Measurements from ENCODE around the gene SPATS2L. TPM values are rescaled to one million over a fixed set of nuclear protein-coding genes. Genes with fewer than 3 reads are reported as not detected.

Gene SPATS2L
- polyA plus RNA-seq, 2 of the 4 experiments (the other 2 are of a cell fraction): 85.2 to 202 TPM

GRCh38 chr2:200267350-200267749 lies 39.1 kb upstream of the SPATS2L start:
- no peak overlapping the region for H3K27ac ChIP-seq
- H3K4me3 ChIP-seq: no peak overlapping the region
- H3K4me2 ChIP-seq: no peak overlapping the region
- DNase-seq (ENCODE audit: low read depth in 1 of 2, low spot score in 1 of 2): no peak
- WGBS (ENCODE audit: missing lambda C conversion rate): 86% methylated on average over 2 of the region's 2 CpGs
- H3K4me1 ChIP-seq: no peaks in the 10 kb centered on the region
- TF ChIP-seq BHLHE40 (IDR thresholded peaks at IDR 0.05; ENCODE audit: low read depth, low read length) (no peak), CBX2 (IDR thresholded peaks at IDR 0.05; ENCODE audit: borderline replicate concordance, low read depth) (no peak), CHD4 (IDR thresholded peaks at IDR 0.05; ENCODE audit: borderline replicate concordance) (no peak), E2F6 (IDR thresholded peaks at IDR 0.05; ENCODE audit: borderline replicate concordance, low read depth) (no peak), ZC3H11A (IDR thresholded peaks at IDR 0.05) (no peak), PHF8 (IDR thresholded peaks at IDR 0.05; ENCODE audit: borderline replicate concordance, low read depth) (no peak), NFE2L2 (conservative IDR thresholded peaks at IDR 0.05; ENCODE audit: low read length) (no peak), GATA3 (IDR thresholded peaks at IDR 0.05; ENCODE audit: borderline replicate concordance) (no peak), ATOH8 (CRISPR knock-in tag; IDR thresholded peaks at IDR 0.05; ENCODE audit: low read depth) (no peak)
- ChIA-PET POLR2A (no interaction called here), CTCF (no interaction called here)
- ATAC-seq: no peak
- no peaks in the 10 kb centered on the region for H3K9me3 ChIP-seq
- no peak for FAIRE-seq

- FAIRE-seq: no peak
- Histone ChIP-seq H3K4me2 (no peak overlapping the region), H3K27ac (no peak overlapping the region), H3K4me3 (no peak overlapping the region), H3K9me3 (no peaks in the 10 kb centered on the region), H3K4me1 (no peaks in the 10 kb centered on the region)
- 22% methylated on average over 1 of the region's 1 CpG for WGBS (ENCODE audit: missing lambda C conversion rate)
- POLR2A ChIA-PET: no interaction called here
- CTCF ChIA-PET: interaction anchor here (1.0 to 1.1 kb wide), 2 partner anchors 15 to 201 kb away, joined by 3 read pairs; no protein-coding TSS in a partner anchor
- no peak for DNase-seq (ENCODE audit: low read depth in 1 of 2, low spot score in 1 of 2)
- ATAC-seq: no peak
- TF ChIP-seq RNF2 (IDR thresholded peaks at IDR 0.05; ENCODE audit: borderline replicate concordance, low read depth): no peak
- TF ChIP-seq MAFK (IDR thresholded peaks at IDR 0.05; ENCODE audit: partially characterized antibody): no peak
- no peak for TF ChIP-seq BHLHE40 (IDR thresholded peaks at IDR 0.05; ENCODE audit: low read depth, low read length)
- TF ChIP-seq NPAS2 (CRISPR knock-in tag; IDR thresholded peaks at IDR 0.05; ENCODE audit: borderline replicate concordance): no peak
- no peak for TF ChIP-seq TFCP2L1 (CRISPR knock-in tag; IDR thresholded peaks at IDR 0.05)
- no peak for TF ChIP-seq ATOH8 (CRISPR knock-in tag; IDR thresholded peaks at IDR 0.05; ENCODE audit: low read depth)
- TF ChIP-seq, protein P1, sequence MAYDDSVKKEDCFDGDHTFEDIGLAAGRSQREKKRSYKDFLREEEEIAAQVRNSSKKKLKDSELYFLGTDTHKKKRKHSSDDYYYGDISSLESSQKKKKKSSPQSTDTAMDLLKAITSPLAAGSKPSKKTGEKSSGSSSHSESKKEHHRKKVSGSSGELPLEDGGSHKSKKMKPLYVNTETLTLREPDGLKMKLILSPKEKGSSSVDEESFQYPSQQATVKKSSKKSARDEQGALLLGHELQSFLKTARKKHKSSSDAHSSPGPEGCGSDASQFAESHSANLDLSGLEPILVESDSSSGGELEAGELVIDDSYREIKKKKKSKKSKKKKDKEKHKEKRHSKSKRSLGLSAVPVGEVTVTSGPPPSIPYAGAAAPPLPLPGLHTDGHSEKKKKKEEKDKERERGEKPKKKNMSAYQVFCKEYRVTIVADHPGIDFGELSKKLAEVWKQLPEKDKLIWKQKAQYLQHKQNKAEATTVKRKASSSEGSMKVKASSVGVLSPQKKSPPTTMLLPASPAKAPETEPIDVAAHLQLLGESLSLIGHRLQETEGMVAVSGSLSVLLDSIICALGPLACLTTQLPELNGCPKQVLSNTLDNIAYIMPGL (CRISPR knock-in tag; IDR thresholded peaks at IDR 0.05; ENCODE audit: borderline replicate concordance): no peak
- TF ChIP-seq, protein P2, sequence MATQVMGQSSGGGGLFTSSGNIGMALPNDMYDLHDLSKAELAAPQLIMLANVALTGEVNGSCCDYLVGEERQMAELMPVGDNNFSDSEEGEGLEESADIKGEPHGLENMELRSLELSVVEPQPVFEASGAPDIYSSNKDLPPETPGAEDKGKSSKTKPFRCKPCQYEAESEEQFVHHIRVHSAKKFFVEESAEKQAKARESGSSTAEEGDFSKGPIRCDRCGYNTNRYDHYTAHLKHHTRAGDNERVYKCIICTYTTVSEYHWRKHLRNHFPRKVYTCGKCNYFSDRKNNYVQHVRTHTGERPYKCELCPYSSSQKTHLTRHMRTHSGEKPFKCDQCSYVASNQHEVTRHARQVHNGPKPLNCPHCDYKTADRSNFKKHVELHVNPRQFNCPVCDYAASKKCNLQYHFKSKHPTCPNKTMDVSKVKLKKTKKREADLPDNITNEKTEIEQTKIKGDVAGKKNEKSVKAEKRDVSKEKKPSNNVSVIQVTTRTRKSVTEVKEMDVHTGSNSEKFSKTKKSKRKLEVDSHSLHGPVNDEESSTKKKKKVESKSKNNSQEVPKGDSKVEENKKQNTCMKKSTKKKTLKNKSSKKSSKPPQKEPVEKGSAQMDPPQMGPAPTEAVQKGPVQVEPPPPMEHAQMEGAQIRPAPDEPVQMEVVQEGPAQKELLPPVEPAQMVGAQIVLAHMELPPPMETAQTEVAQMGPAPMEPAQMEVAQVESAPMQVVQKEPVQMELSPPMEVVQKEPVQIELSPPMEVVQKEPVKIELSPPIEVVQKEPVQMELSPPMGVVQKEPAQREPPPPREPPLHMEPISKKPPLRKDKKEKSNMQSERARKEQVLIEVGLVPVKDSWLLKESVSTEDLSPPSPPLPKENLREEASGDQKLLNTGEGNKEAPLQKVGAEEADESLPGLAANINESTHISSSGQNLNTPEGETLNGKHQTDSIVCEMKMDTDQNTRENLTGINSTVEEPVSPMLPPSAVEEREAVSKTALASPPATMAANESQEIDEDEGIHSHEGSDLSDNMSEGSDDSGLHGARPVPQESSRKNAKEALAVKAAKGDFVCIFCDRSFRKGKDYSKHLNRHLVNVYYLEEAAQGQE (IDR thresholded peaks at IDR 0.05): no peak
- no peak for TF ChIP-seq KDM5A (IDR thresholded peaks at IDR 0.05)
- no peak for TF ChIP-seq CEBPB (IDR thresholded peaks at IDR 0.05)
- no peak for TF ChIP-seq CHD4 (IDR thresholded peaks at IDR 0.05; ENCODE audit: borderline replicate concordance)
- TF ChIP-seq HEYL (CRISPR knock-in tag; IDR thresholded peaks at IDR 0.05): no peak
- no peak for TF ChIP-seq SREBF2 (IDR thresholded peaks at IDR 0.05)
- no peak for TF ChIP-seq E2F6 (IDR thresholded peaks at IDR 0.05; ENCODE audit: borderline replicate concordance, low read depth)
- TF ChIP-seq USF2 (IDR thresholded peaks at IDR 0.05): no peak
- TF ChIP-seq ZNF302 (CRISPR knock-in tag; IDR thresholded peaks at IDR 0.05): no peak
- no peak for TF ChIP-seq HDAC2 (IDR thresholded peaks at IDR 0.05)
- TF ChIP-seq ZSCAN20 (CRISPR knock-in tag; IDR thresholded peaks at IDR 0.05): no peak
These were observed 35.8 kb upstream of the SPATS2L start for GRCh38 chr2:200270732-200271131.

Data from A549 (cell line).